HG03196 (cell line): ENCODE measurements around the gene MINDY3.
"Not testable (repeated sequence)": the region's sequence is repeated elsewhere in the genome, so short reads cannot be mapped to it uniquely, and the experiment has no call there.

ENCODE experiments used
- ATAC-seq: cut with Tn5 transposase; IDR thresholded peaks from one replicate; pipeline ENCODE4 v1.9.1; 2021; ENCODE audit not compliant: unreplicated experiment

Gene MINDY3

DNA sequence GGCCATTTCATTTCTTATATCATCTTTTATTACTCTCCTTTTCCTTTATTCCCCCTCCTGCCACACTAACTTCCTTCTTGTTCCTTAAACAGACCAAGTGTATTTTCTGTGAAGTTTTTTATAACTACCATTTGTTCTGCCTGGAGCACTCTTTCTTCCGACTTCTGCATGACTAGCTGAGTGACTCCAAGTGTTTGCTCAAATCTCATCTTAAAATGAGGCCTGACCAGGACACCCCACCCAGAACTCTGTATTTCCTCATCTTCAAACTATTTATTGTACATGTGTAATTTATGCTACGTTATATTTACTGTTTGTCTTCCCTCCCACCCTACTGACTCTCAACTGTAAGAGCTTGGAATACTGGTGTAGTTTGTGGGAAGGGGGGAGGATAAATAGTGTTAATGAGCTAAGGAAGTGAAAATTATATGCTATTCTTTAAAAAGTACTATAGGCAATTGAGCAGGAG lies 3.2 kb downstream of the MINDY3 start:
- no peak for ATAC-seq

DNA sequence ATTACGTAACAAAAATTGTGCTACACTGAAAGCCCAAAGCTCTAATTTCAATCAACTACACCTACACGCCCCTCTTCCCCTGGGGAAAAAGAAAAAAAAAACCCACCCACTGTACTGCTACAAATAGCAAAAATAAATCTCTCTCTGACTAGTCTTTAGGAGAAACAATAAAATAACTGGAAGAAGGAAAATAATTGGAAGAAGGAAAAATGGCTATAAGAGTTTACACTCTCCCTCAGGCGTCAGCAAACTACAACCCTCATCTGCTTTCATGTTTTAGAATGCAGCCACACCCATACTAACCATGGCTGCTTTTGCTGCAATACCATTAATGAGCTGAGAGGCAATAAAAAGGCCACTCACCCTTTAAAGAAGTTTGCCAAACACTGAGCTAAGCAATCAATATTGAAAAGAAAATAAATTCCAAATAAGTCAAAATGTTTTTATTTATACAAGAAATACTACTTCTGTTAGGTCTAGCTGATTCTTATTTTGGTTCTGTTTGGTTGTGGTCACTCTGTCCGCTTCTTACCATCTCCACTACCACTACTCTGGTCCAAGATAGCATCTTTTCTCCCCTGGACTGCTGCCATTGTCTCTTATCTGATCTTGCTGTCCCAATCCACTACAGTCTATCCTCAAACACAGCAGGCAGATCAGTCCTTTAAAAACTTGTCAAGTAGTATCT lies 3.8 kb downstream of the MINDY3 start:
- no peak for ATAC-seq

DNA sequence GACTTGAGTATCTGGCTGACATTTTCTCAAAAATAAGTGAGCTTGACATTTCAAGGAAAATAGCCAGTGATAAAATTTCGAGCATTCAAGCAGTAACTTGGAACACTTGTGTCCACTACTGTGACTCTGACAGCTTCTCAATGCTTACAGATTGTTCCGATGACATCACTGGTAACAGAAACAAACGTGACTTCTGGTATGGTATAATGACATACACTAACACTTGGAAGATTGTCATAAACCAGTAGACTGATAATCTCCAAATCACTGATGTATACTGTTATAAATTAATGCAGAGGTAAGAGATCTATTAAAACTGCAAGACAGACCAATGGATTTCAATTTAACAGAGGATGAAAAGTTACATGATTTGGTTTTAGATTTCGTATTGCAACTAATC lies 6.5 kb downstream of the MINDY3 start:
- ATAC-seq = no peak

- ATAC-seq = no peak
Measured at GRCh38 chr10:15852111-15852557, 8.2 kb downstream of the MINDY3 start.

- not testable (repeated sequence) for ATAC-seq
Measured at GRCh38 chr10:15850337-15850978, 9.8 kb downstream of the MINDY3 start.

DNA sequence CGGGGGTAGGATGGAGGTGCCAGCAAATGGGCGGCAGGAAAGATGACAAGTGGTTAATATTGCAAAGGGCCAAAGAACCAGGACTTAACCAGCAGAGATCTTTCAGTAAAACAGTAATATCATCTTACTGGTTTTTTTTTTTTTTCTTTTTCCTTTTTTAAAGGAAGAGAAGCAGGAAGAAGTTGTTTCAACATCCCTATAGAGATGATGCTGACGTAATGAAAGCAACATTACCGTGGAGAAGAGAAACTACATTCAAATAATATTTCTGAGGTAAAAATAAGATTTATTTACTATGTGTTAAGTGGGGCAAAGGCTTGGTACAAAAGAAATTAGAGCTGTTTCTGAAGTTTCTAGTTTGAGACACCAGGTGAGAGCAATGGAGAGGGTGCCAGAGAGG lies 11.0 kb downstream of the MINDY3 start:
- ATAC-seq = no peak

GRCh38 chr10:15847481-15847880 lies 12.8 kb downstream of the MINDY3 start:
- ATAC-seq = no peak

DNA sequence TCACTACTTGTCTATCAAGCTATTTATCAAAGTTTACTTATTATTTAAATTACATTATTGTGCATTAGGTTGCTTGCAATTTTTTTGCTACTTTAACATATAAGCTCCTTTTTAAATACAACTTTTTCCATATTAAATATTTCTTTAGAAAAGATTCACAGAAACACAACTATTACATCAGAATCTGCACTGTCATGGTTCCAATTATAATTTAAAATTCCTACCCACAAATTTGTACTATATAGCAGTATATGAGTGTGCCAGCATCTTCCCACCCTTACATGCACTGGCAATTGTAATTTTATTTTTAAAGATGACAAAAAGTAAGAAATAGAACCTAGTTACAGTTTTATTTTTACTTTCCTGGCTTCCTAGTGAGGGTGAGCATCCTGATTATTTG lies 15.8 kb downstream of the MINDY3 start:
- ATAC-seq = no peak

DNA sequence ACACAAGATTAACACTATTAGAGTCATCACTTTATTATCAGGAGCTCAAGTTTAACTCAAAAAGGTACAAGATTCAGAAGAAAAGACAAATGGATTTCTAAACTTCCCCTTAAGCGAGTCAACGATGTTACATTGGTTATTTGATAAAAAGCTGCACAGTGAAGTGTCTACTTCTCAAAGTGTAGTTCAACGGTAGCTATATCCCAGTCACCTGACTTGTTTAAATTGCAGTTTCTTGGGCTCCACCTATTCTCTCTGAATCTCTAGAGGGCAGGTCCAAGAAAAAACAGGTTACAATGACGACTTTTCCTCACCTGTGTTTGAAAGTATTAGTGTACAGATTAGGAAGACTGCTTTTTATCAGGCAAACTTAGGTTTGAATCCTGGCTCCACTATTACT lies 16.6 kb downstream of the MINDY3 start:
- ATAC-seq = no peak

DNA sequence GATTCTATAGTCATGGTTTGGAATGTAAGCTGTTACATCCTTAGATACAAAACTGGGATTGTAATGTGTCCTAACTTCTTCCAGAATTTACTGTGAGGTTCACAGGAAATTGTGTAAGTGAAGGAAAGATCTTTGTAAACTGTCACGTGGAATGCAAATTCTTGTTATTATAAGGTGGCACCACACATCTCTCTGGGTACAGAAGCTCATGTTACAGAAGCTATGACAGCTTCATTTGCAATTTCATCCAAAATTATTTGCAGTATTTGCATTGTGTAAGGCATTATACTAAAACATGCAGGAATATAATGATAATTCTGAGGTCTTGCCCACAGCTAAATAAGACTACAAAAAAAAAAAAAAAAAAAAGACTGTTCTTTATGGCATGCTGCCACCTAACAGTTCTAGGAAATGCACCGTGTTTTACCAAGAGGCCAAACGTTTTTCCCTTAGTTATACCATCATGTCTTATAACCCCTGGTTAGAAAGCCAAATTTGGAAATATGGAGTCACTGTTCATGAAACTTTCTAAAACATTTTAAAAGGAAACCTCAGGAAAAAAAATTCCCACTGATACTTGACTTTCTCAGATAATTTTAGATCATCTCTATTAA lies 17.6 kb downstream of the MINDY3 start:
- ATAC-seq = no peak

DNA sequence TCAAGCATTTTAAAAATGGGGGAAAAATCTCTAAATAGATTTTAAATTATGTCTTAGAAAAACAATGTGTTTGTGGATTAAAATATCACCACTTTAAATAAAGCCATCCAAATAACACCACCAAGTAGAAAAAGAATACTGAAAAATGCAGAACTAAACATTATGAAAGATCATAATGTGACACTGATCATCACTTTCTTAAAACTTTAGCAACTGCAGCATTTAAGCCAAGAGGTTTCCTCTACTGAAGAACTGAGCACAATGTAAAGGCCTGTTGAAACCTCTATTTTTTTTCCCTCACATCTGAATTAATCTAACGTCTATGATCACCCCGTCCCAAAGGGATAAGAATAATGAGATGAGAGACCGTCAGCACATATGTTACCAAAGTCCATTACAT lies 18.6 kb downstream of the MINDY3 start:
- ATAC-seq = no peak

GRCh38 chr10:15836807-15837206 lies 23.5 kb downstream of the MINDY3 start:
- ATAC-seq = no peak

DNA sequence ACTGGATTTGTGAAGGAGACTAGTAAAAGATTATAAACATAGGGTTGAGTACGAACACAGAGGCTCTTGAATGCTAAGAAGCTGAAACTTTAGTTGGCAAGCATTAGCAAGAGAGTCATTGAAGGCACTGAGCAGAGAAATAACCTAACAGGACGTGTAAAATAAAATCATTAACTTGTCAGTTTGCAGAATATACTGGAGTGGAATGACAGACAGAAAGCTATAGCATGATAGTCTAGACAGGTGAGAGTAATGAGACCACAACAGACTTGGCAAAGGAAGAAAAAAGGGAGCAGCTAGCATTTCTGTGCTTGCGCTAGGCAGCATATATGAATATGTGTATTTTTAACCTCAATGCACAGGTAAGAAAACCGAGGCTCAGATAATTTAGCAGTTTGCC lies 30.8 kb downstream of the MINDY3 start:
- ATAC-seq = no peak

DNA sequence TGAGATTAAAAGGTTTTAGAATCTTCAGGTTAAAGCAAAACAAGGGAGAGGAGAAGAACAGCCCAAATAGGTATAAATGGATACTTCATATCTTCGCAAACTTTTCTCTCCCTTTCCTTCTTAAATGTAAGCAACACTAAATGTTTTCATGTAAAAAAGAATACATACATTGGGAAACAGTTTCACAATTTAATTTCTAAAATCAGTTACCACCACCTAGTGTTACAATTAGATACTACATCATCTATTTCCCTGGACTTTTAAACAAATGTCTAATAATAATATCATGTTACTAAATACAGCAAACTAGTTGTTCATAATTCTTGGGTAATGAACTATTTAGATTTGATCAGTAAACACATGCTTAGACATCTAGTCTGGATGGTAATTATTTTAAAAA lies 35.8 kb downstream of the MINDY3 start:
- ATAC-seq = no peak

DNA sequence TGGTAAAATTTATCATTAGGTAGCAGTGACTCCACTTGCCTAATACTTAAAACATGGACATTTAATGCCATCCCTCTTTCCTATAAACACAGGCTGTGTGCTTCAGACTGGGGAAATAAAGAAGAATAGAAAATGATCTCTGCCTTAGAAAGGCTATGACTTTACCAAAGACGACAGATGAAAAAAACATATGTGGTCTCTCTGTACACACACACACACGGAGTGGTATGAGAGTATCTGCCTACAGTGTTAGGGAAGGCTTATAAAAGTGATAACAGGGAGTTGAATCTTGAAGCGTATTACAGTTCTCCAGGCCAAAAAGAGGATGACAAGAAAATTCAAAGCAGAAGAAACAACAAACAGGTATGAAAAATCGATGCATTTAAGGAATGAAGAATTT lies 38.2 kb downstream of the MINDY3 start:
- no peak for ATAC-seq

GRCh38 chr10:15821046-15821683 lies 39.1 kb downstream of the MINDY3 start:
- no peak for ATAC-seq

GRCh38 chr10:15817409-15818046 lies 42.8 kb downstream of the MINDY3 start:
- ATAC-seq = no peak

- no peak for ATAC-seq
Measured at GRCh38 chr10:15815242-15815885, 44.9 kb downstream of the MINDY3 start.

DNA sequence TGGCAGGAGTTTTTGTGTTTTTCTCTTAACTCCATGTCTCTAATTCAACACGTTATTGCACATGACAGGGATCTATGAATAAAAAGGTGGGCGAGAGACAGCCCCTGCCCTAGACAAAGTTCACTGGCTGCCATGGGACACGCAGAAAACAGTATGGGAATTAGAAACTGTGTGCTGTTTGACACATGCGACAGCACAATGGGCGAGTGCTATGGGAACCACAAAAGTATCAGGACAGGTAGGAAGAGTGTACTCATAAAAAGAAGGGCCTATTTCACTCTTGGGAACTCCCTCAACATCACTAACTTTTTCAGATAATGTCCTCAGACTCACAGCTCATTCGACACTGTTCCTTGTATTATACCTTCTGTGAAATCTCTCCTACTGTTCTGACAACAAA lies 45.7 kb downstream of the MINDY3 start:
- ATAC-seq = no peak

GRCh38 chr10:15813415-15813814 lies 46.9 kb downstream of the MINDY3 start:
- no peak for ATAC-seq

- no peak for ATAC-seq
Measured at GRCh38 chr10:15809450-15809849, 50.9 kb downstream of the MINDY3 start.
